Fibroblast of lung (primary cell): ENCODE results near the gene TMEM225B. TPM values are rescaled to one million over a fixed set of nuclear protein-coding genes. Genes with fewer than 3 reads are reported as not detected.

Experiments
- DNase-seq, 2 donors: peaks; one replicate each; pipeline versions ENCODE4 v3.0.0 to v3.0.0-alpha.2; 2010; ENCODE audit warnings: low read depth in 2 of 2
- H2AFZ ChIP-seq: 2 replicates; pipeline ENCODE4 v1.5.1; 2012; ENCODE audit warnings: low read length, control low read depth, inconsistent platforms
- H3K27ac ChIP-seq: 2 replicates; pipeline ENCODE4 v1.5.1; 2011; ENCODE audit warnings: low read length, control low read depth; ENCODE audit not compliant: insufficient read depth
- H3K27me3 ChIP-seq: 2 replicates; pipeline ENCODE4 v1.5.1; 2011; ENCODE audit warnings: mild to moderate bottlenecking, low read length; ENCODE audit not compliant: control insufficient read depth, insufficient read depth
- H3K36me3 ChIP-seq: 2 replicates; pipeline ENCODE4 v1.5.1; 2011; ENCODE audit warnings: low read length; ENCODE audit not compliant: control insufficient read depth, insufficient read depth
- H3K4me1 ChIP-seq: 2 replicates; pipeline ENCODE4 v1.5.1; 2011; ENCODE audit warnings: low read length; ENCODE audit not compliant: control insufficient read depth, insufficient read depth; ENCODE audit errors: extremely low read depth
- H3K4me2 ChIP-seq: 2 replicates; pipeline ENCODE4 v1.5.1; 2011; ENCODE audit warnings: low read length, control low read depth; ENCODE audit not compliant: insufficient read depth; ENCODE audit errors: extremely low read depth
- H3K4me3 ChIP-seq, 4 experiments: fragments of 200-600 bp in 1 of 4; sonication (generic) in 1 of 4; replicated peaks in 1 of 4; 2 replicates each; pipeline ENCODE4 v1.5.1; 2011 to 2016; ENCODE audit warnings: low read length in 4 of 4, low read depth in 3 of 4, mild to moderate bottlenecking in 3 of 4, control low read depth in 2 of 4, inconsistent platforms in 1 of 4, mixed read lengths in 1 of 4; ENCODE audit not compliant: insufficient read depth in 1 of 4; ENCODE audit errors: control extremely low read depth in 1 of 4
- H3K79me2 ChIP-seq: 2 replicates; pipeline ENCODE4 v1.5.1; 2012; ENCODE audit warnings: mild to moderate bottlenecking, low read length, inconsistent platforms; ENCODE audit not compliant: control insufficient read depth, insufficient read depth
- H3K9ac ChIP-seq: 2 replicates; pipeline ENCODE4 v1.5.1; 2011; ENCODE audit warnings: mild to moderate bottlenecking, low read length, control low read depth; ENCODE audit not compliant: insufficient read depth
- H3K9me3 ChIP-seq: 2 replicates; pipeline ENCODE4 v1.5.1; 2012; ENCODE audit warnings: low read depth, low read length; ENCODE audit not compliant: control insufficient read depth, insufficient read depth
- H4K20me1 ChIP-seq: 2 replicates; pipeline ENCODE4 v1.5.1; 2011; ENCODE audit warnings: low read length; ENCODE audit not compliant: control insufficient read depth, insufficient read depth; ENCODE audit errors: extremely low read depth
- EZH2 ChIP-seq: IDR thresholded peaks from 2 replicates; pipeline ENCODE4 v1.5.1; 2012; ENCODE audit warnings: low read length, control low read depth, mild to moderate bottlenecking; ENCODE audit errors: missing control alignments
- polyA plus RNA-seq, 2 donors: library from polyadenylated mRNA; depleted of rRNA in 1 of 2; stranded (reverse) in 1 of 2; unstranded in 1 of 2; fragments of >200 nt; gene quantifications; 2 replicates each; pipeline ENCODE4 v1.2.1, GENCODE V29; 2011 to 2012; ENCODE audit warnings: missing spikeins in 1 of 2
- total RNA-seq: library from RNA; depleted of rRNA; stranded (reverse); fragments of >200 nt; gene quantifications from 2 replicates; pipeline ENCODE4 v1.2.1, GENCODE V29; 2014
- TF ChIP-seq, protein P1 (sequence below), 2 donors: IDR thresholded peaks in 1 of 2; conservative IDR thresholded peaks in 1 of 2; 1 replicate in 1 of 2; 2 replicates in 1 of 2; pipeline ENCODE4 v1.5.1; 2011 to 2012; ENCODE audit warnings: low read length in 2 of 2, control low read depth in 1 of 2, inconsistent platforms in 1 of 2, low read depth in 1 of 2, mild to moderate bottlenecking in 1 of 2

The TMEM225B gene
- total and polyA plus RNA-seq, 2 donors (not counting 1 experiment from before 2014, with no cell fraction given), result 1.2 to 1.3 TPM

DNA sequence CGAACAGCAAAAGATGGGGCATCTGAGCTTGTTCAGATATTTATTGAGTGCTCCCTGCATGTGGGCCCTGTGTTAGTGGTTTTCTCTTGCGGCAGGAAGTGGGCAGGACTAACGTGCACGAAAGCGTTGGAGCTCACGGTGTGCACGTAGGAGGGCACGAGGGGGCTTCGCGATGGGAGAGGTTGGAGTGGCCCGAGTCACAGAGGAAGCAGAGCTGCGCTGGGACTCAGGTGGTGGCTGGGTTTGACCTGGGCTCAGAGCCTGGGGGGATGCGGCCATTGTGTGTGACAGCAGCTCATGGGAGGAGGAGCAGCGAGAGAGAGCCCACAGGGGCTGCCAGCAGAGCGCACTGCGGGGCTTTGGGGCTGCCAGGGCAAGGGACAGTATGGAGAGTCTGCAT, 26.4 kb downstream of the TMEM225B start:
- H3K27me3 ChIP-seq, result no peaks in the 10 kb centered on the region
- no peak overlapping the region for H3K9ac ChIP-seq
- TF ChIP-seq, protein P1, sequence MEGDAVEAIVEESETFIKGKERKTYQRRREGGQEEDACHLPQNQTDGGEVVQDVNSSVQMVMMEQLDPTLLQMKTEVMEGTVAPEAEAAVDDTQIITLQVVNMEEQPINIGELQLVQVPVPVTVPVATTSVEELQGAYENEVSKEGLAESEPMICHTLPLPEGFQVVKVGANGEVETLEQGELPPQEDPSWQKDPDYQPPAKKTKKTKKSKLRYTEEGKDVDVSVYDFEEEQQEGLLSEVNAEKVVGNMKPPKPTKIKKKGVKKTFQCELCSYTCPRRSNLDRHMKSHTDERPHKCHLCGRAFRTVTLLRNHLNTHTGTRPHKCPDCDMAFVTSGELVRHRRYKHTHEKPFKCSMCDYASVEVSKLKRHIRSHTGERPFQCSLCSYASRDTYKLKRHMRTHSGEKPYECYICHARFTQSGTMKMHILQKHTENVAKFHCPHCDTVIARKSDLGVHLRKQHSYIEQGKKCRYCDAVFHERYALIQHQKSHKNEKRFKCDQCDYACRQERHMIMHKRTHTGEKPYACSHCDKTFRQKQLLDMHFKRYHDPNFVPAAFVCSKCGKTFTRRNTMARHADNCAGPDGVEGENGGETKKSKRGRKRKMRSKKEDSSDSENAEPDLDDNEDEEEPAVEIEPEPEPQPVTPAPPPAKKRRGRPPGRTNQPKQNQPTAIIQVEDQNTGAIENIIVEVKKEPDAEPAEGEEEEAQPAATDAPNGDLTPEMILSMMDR (conservative IDR thresholded peaks at IDR 0.05 in 1 of 2, IDR thresholded peaks at IDR 0.05 in 1 of 2; ENCODE audit: low read depth in 1 of 2, low read length in 2 of 2), result no peak
- TF ChIP-seq EZH2, result no peak
- no peak for DNase-seq
- H3K79me2 ChIP-seq, result no peaks in the 10 kb centered on the region
- no peak overlapping the region for H3K4me2 ChIP-seq
- no peak overlapping the region for H2AFZ ChIP-seq
- no peak overlapping the region for H3K4me3 ChIP-seq
- H3K9me3 ChIP-seq, result no peaks in the 10 kb centered on the region
- peaks cover 31% of the 10 kb centered on the region for H3K36me3 ChIP-seq
- no peaks in the 10 kb centered on the region for H4K20me1 ChIP-seq
- H3K27ac ChIP-seq, result no peak overlapping the region
- H3K4me1 ChIP-seq, result no peaks in the 10 kb centered on the region

DNA sequence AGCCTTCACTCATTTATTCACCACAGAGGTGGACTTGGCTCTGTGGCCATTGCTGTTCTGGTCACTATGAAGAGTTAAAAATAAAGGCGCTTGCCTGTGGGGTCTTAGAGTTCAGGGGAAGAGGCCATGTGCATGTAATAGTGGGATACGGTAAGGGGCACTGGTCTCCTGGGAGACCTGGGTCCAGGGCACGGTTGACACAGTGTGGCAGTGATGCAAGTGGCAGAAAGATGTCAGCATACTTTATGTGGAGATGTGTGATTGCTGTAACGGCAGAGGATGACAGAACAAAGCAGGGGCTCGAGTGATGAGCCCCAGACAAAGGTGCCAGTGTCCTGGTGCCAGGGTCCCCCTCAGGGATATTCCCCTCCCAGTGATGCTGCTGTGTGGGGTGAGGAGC, 27.3 kb downstream of the TMEM225B start:
- H3K9ac ChIP-seq, result no peak overlapping the region
- no peak overlapping the region for H2AFZ ChIP-seq
- H3K27ac ChIP-seq, result no peak overlapping the region
- no peak overlapping the region for H3K4me2 ChIP-seq
- H4K20me1 ChIP-seq, result no peaks in the 10 kb centered on the region
- no peaks in the 10 kb centered on the region for H3K27me3 ChIP-seq
- peaks cover 31% of the 10 kb centered on the region for H3K36me3 ChIP-seq
- H3K79me2 ChIP-seq, result no peaks in the 10 kb centered on the region
- no peaks in the 10 kb centered on the region for H3K9me3 ChIP-seq
- H3K4me1 ChIP-seq, result no peaks in the 10 kb centered on the region
- TF ChIP-seq, protein P1 (conservative IDR thresholded peaks at IDR 0.05 in 1 of 2, IDR thresholded peaks at IDR 0.05 in 1 of 2; ENCODE audit: low read depth in 1 of 2, low read length in 2 of 2), result no peak
- TF ChIP-seq EZH2, result no peak
- no peak for DNase-seq
- no peak overlapping the region for H3K4me3 ChIP-seq

DNA sequence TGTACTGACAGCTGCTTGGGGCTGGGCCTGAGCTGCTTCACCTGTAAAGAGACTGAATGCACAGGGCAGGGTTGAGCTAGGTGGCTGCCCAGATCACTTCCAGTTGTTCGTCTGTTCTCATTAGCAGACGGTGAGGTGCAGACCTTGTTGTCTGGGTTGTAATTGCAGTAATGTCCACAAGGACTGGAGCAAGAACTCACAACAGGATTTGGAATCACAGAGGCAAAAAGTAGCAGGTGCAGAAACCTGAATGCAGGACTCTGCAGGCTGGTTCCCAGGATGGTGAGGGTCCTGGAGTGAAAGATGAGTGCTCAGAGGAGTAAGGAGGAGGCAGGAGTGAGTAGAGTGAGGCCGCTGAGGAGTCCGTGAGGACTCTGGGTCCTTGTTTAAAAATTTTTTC, 27.9 kb downstream of the TMEM225B start:
- Histone ChIP-seq H3K4me2 (no peak overlapping the region), H3K79me2 (no peaks in the 10 kb centered on the region), H3K27me3 (no peaks in the 10 kb centered on the region), H3K4me3 (no peak overlapping the region), H3K36me3 (peaks cover 29% of the 10 kb centered on the region), H4K20me1 (no peaks in the 10 kb centered on the region), H3K27ac (no peak overlapping the region), H3K9me3 (no peaks in the 10 kb centered on the region), H3K4me1 (no peaks in the 10 kb centered on the region), H3K9ac (no peak overlapping the region), H2AFZ (no peak overlapping the region)
- DNase-seq, result no peak
- TF ChIP-seq, protein P1 (conservative IDR thresholded peaks at IDR 0.05 in 1 of 2, IDR thresholded peaks at IDR 0.05 in 1 of 2; ENCODE audit: low read depth in 1 of 2, low read length in 2 of 2), result no peak
- TF ChIP-seq EZH2, result no peak
